NCI-H510A (cell line): ENCODE results near the gene OPRPN.

Source experiments
- DNase-seq: peaks from one replicate; lab custom pipeline; 2025; lab: John Stamatoyannopoulos, UW

Gene OPRPN, protein sequence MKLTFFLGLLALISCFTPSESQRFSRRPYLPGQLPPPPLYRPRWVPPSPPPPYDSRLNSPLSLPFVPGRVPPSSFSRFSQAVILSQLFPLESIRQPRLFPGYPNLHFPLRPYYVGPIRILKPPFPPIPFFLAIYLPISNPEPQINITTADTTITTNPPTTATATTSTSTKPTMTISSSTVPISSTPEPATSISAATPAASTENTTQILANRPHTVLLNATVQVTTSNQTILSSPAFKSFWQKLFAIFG

DNA sequence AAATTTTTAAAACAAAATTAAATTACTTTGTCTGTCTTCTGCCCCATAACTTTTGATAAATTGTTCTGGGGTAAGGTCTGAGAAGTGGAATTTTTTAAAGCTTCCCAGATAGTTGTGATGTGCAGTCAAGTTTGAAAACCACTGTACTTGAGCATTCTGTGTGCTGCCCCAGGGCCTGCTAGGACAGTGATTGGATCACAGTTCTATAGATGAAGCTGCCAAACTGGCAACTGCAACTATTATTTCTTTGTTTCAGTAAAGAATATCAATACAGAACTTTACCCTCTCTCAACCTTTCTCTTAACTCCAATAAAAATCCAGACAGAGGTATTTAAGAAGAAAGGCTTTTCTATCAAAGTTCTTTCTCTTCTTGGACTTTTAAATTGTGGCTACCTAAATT is at the start of gene OPRPN:
OPRPN (plus strand) TSS at position 361 of the 400 bp plus-strand sequence. CDS start 1,346 bp downstream, outside the sequence.
- DNase-seq: no peak

GRCh38 chr4:70356185-70356584 is 41.6 kb upstream of the OPRPN start:
- DNase-seq: no peak

GRCh38 chr4:70359115-70359661 is 38.6 kb upstream of the OPRPN start:
- DNase-seq: no peak

GRCh38 chr4:70360460-70360859 is 37.3 kb upstream of the OPRPN start, which contains the start of gene SMR3A:
Gene SMR3A, plus strand, starts transcription at chr4:70360760. Its CDS starts 1,356 bp downstream, at chr4:70362116.
- no peak for DNase-seq

GRCh38 chr4:70364002-70364401 is 33.7 kb upstream of the OPRPN start:
- no peak for DNase-seq

GRCh38 chr4:70365479-70365878 is 32.3 kb upstream of the OPRPN start:
- DNase-seq: peak; percentile 8

DNA sequence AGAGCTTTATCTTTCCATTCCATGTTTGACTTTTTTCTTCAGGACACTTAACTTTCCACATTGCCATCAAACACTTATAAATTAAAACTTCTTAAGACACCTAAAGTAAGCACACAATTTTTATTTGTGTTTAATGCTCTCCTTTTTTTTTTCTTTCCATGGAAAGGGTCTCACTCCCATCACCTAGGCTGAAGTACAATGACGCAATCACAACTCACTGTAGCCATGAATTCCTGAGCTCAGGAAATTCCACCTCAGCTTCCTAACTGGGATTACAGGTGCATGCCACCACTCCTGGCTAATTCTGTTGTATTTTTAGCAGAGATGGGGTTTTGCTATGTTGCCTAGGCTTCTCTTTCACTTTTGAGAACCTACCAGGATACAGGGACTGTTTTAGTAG is 29.9 kb upstream of the OPRPN start:
- no peak for DNase-seq

DNA sequence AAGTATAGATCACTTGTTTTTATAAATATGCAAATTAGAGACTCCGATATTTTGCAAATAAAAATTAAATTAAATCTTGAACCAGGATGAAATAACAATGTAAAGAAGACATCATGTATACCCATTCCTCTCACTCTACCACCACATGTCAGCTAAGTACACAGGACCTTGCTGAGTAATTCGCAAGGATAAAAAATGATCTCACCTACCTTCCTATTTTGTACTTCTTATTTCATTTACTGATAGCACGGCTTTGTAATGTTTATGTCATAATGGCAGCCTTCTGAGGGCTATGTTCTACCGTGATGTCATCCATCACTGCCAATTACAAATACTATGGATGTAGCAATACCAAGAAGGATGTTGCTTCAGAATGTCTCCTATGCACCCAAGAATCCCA is 25.8 kb upstream of the OPRPN start:
- no peak for DNase-seq

DNA sequence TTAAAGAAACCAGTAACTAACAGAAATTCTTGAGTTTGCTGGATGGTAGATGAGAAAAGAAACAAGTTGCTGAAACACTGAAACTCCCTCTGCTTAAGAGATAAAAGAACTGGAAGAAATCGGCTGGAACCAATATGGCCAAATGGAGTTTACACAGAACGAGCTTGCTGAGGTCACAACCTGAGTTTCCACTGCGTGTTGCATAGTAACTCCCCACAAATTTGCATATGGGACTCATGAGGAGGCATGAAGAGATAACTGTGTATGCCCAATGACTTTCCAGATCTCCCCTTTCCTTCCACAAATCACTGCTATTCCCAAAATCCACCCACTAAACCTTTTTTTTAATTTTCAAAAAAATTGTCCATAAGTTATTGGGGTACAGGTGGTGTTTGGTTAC is 25.0 kb upstream of the OPRPN start:
- no peak for DNase-seq

DNA sequence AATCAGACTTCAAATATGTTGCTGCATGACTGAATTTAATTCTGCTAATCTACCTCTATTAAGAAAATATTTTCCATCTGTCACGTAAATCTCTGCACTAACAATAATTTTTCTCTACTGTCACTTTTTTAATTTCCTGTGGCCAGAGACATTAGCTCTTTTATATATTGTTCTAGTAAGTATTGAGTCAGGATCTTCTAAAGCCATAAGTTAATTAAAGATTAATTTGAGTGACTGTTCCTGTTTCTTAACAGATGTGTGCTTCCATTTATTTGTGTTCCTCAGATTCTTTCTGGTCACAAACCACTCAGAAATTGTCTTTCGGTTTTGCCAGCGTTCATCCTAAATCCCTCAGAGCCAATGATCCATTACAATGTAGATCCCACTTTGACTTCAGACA is 17.2 kb upstream of the OPRPN start:
- DNase-seq: no peak

DNA sequence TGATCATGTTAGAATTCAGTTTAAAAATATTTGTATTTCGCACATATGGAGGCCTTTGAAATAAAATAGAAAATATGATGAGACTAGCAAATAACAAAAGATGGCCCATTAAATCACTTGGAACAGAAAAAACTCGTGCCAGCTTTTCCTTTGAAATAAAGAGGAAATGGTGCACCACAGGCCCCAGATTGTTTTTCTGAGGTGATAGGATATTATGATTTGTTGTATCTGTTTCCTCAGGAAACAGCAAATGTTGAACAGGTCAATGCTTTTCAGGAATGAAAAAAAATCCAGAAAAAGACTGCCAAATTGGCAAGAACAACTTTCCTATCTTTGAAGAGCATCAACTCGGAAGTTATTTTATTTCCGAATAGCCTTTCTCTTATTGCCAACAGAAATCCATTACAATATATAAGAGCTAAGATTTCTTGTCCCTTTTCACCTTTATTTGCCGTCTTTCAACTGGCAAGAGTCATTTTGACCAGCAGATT is 15.0 kb upstream of the OPRPN start, which contains the start of gene SMR3B:
SMR3B (plus strand) TSS at position 441 of the 491 bp plus-strand sequence. CDS start 1,380 bp downstream, outside the sequence.
- DNase-seq: no peak

GRCh38 chr4:70392057-70392776 is 5.5 kb upstream of the OPRPN start:
- DNase-seq: no peak

GRCh38 chr4:70399319-70399718 is 1.6 kb downstream of the OPRPN start:
- no peak for DNase-seq

DNA sequence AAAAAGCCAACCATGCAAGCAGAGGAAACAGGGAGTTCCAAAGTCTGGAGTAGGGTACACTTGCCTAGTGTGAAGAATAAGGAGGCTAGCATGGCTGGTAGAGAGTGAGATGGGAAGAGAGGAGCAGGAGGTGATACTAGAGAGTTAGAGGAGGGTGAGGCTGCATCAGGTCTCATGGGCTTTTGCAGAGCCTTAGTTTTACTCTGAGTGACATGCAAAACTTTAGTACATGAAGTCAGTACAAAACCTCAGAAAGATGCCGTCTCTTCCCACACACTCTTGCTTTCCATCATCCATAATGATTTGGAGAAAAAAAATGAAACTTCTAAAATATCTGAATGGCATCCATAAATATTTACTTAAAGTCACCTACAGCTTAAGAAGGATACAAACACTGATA is 5.0 kb downstream of the OPRPN start:
- no peak for DNase-seq

DNA sequence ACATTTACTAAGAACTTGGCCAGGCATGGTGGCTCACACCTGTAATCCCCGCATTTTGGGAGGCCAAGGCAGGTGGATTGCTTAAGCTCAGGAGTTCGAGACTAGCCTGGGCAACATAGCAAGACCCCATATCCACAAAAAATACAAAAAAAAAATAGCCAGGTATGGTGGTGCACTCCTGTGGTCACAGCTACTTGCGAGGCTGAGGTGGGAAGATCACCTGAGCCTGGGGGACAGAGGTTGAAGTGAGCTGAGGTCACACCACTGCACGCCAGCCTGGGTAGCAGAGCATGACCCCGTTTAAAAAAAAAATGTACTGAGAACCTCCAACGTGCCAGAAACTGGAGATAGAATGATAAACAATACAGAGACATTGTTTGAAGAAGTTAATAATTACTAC is 8.0 kb downstream of the OPRPN start:
- DNase-seq: no peak

GRCh38 chr4:70425306-70425705 is 27.6 kb downstream of the OPRPN start:
- no peak for DNase-seq

DNA sequence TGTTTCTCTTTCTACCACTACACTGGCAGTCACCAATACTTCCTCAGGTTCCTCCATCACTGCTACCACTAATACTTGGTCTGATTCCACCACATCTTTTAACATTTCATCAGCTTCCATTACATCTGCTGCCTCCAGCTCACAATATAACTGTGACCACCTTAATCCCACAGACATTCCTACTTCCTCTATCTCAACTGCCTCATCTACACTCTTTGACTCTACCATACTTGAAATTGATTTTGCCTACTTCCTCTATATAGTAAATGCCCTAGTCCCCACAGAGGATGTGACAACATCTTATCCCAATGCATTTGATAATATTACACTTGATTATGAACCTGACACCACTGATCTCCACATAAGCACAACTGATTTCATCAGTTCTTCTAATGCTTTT is 29.0 kb downstream of the OPRPN start:
- DNase-seq: no peak

DNA sequence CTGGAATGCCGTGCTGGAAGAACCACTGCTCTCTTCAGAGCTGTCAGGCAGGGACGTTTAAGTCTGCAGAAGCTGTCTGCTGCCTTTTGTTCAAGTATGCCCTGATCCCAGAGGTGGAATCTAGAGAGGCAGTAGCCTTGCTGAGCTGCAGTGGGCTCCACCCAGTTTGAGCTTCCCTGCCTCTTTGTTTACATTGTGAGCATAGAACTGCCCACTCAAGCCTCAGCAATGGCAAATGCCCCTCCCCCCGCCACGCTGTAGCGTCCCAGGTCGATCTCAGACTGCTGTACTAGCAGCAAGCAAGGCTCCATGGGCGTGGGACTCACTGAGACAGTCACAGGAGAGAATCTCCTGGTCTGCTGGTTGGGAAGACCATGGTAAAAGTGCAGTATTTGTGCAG is 39.5 kb downstream of the OPRPN start:
- no peak for DNase-seq

DNA sequence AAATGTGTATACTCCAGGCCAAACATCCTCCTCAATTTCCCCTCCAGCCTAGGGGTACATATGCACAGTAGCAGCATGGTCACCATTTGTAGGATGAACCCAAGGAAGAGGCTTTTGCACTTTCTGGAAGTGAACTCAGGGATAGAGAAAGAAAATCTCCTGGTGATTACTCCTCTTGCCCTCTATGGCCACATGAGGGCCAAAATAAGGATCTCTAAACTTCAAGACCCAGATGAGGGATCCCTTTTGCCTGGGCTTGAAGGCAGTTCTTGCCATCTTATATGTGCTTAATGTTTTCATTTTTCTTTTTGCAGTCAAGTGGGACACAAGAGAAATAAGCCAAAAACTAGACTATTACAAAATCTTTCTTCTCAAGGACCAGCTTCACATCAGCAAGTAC is 44.7 kb downstream of the OPRPN start:
- no peak for DNase-seq

- DNase-seq: no peak
Measured at GRCh38 chr4:70443329-70443728, 45.6 kb downstream of the OPRPN start.

DNA sequence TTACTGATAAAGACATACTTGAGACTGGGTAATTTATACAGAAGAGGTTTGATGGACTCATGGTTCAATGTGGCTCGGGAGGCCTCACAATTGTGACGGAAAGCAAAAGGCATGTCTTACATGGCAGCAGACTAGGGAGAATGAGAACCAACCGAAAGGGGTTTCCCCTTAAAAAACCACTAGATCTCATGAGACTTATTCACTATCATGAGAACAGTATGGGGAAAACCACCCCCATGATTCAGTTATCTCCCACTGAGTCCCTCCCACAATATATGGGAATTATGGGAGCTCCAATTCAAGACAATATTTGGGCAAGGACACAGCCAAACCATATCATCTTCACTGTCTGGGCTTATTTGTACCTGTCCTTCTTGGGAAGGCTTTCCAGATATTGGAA is 51.5 kb downstream of the OPRPN start:
- no peak for DNase-seq

DNA sequence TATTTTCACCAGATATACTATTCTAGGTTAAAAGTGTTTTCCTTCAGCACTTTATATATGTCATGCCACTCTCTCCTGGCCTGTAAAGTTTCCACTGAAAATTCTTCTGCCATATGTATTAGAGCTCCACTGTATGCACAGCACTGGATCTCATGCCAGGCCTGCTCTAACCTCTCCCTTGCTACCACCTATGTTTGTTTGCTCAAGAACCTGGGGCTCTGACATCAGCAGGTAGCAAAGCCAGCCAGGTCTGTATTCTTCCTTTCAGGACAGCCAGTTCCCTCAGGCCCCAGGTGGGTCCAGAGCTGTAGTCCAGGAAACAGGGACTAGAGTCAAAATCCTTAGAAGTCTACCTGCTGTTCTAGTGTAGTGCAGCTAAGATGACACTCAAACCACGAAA is 55.2 kb downstream of the OPRPN start:
- DNase-seq: no peak
